ENCODE results near the gene EPAS1. TPM values are rescaled to one million over a fixed set of nuclear protein-coding genes. Genes with fewer than 3 reads are reported as not detected.

Gene EPAS1
- total and polyA plus RNA-seq, 2 experiments from 2014 or later: 1.4 to 4.8 TPM

DNA sequence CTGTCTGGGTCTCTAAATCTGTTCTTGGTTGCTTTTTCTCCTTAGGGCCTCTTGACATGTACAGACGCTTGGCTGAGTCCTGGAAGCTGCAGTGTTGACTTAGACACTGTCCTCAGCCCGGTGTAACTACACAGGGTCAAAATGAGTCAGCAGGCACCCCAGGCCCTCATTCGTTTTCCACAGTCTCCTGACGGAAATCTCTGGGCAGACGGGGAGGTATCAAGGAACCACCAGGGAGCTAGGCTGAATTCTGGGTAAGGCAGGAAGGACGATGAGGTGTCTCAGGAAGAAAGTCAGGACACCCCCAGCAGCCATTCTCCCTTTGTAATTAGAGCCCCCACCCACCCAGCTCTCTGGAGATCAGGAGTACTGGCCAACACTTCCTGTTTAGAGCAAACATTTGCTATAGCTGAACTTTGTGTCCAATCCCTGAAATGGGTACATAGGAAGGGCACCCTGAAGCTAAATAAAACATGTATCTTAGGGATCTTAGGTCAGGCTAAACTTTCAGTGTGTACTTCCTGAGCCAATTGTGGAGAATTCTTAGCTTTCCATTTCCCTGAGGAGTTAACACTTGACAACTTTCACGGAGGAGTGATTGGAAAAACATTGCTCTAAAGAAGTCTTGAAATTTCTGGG is 23.9 kb upstream of the EPAS1 start:
- TF ChIP-seq, protein P1, sequence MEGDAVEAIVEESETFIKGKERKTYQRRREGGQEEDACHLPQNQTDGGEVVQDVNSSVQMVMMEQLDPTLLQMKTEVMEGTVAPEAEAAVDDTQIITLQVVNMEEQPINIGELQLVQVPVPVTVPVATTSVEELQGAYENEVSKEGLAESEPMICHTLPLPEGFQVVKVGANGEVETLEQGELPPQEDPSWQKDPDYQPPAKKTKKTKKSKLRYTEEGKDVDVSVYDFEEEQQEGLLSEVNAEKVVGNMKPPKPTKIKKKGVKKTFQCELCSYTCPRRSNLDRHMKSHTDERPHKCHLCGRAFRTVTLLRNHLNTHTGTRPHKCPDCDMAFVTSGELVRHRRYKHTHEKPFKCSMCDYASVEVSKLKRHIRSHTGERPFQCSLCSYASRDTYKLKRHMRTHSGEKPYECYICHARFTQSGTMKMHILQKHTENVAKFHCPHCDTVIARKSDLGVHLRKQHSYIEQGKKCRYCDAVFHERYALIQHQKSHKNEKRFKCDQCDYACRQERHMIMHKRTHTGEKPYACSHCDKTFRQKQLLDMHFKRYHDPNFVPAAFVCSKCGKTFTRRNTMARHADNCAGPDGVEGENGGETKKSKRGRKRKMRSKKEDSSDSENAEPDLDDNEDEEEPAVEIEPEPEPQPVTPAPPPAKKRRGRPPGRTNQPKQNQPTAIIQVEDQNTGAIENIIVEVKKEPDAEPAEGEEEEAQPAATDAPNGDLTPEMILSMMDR (IDR thresholded peaks at IDR 0.05; ENCODE audit: low read depth, low read length): no peak
- no peak overlapping the region for H3K27ac ChIP-seq
- H3K27me3 ChIP-seq: no peaks in the 10 kb centered on the region

DNA sequence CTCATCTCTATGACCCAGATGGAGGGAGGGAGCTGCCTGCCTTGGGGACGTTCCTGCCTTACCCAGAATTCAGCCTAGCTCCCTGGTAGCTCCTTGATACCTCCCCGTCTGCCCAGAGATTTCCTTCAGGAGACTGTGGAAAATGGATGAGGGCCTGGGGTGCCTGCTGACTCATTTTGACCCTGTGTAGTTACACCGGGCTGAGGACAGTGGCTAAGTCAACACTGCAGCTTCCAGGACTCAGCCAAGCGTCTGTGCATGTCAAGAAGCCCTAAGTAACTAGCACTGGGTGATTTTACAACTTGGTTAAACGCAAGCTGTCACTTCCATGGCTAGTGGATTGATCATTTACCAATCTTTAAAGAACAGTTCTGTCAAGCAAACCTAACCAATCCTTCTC is 23.3 kb upstream of the EPAS1 start:
- Histone ChIP-seq H3K27ac (no peak overlapping the region), H3K4me1 (ENCODE audit: low read depth) (no peaks in the 10 kb centered on the region), H3K4me3 (no peak overlapping the region), H3K9me3 (ENCODE audit: low read depth) (no peaks in the 10 kb centered on the region), H3K36me3 (no peaks in the 10 kb centered on the region), H3K27me3 (no peaks in the 10 kb centered on the region)
- TF ChIP-seq, protein P1 (IDR thresholded peaks at IDR 0.05; ENCODE audit: low read depth, low read length): no peak
- no peak for DNase-seq (ENCODE audit: low read depth in 1 of 2, low spot score in 1 of 2)

More for the DNA sequence above, 23.9 kb upstream of the EPAS1 start:
- no peaks in the 10 kb centered on the region for H3K9me3 ChIP-seq (ENCODE audit: low read depth)
- H3K4me1 ChIP-seq (ENCODE audit: low read depth): no peaks in the 10 kb centered on the region
- H3K36me3 ChIP-seq: no peaks in the 10 kb centered on the region
- no peak for DNase-seq (ENCODE audit: low read depth in 1 of 2, low spot score in 1 of 2)
- H3K4me3 ChIP-seq: no peak overlapping the region

DNA sequence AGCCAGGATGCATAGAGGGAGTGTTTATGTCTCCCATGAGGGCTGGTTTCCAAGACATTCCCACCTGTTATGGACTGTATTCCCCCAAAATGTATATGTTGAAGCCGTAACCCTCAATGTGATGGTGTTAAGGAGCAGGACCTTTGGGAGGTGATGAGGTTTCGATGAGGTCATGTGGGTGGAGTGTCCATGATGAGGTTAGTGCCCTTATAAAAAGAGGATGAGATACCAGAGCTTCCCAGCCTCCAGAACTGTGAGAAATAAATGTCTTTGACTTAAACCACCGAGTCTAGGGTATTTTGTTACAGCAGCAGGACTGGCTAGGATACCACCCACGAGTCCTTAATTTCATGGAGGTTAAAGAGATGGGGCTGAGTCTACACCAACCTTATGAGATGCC is 22.6 kb upstream of the EPAS1 start:
- Histone ChIP-seq H3K4me3 (no peak overlapping the region), H3K9me3 (ENCODE audit: low read depth) (no peaks in the 10 kb centered on the region), H3K27ac (no peak overlapping the region), H3K36me3 (no peaks in the 10 kb centered on the region), H3K4me1 (ENCODE audit: low read depth) (no peaks in the 10 kb centered on the region), H3K27me3 (no peaks in the 10 kb centered on the region)
- TF ChIP-seq, protein P1 (IDR thresholded peaks at IDR 0.05; ENCODE audit: low read depth, low read length): no peak
- DNase-seq (ENCODE audit: low read depth in 1 of 2, low spot score in 1 of 2): no peak

DNA sequence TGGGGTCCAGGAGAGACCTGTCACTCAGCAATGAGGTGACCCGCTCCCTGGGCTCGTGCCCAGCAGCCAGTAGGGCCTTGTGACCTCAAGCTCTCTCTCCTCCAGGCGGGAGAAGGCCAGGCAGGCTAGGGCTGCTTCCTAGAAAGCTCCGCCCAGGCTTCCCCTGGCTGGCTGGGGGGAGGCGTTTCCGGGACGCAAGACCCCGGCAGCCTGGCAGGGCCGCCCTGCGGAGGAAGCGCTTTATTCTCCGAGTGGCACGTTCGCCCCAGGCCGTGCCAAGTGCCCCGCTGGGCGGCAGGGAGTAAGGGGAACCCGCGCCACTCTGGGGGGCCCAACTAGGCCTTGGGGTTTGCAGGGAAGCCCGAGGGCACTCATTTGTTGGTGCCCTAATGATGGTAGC is 21.2 kb upstream of the EPAS1 start:
- Histone ChIP-seq H3K36me3 (no peaks in the 10 kb centered on the region), H3K27ac (no peak overlapping the region), H3K4me3 (no peak overlapping the region), H3K27me3 (no peaks in the 10 kb centered on the region), H3K4me1 (ENCODE audit: low read depth) (no peaks in the 10 kb centered on the region), H3K9me3 (ENCODE audit: low read depth) (no peaks in the 10 kb centered on the region)
- peak; percentile 39 to 76 for DNase-seq (ENCODE audit: low read depth in 1 of 2, low spot score in 1 of 2)
- TF ChIP-seq, protein P1 (IDR thresholded peaks at IDR 0.05; ENCODE audit: low read depth, low read length): no peak

DNA sequence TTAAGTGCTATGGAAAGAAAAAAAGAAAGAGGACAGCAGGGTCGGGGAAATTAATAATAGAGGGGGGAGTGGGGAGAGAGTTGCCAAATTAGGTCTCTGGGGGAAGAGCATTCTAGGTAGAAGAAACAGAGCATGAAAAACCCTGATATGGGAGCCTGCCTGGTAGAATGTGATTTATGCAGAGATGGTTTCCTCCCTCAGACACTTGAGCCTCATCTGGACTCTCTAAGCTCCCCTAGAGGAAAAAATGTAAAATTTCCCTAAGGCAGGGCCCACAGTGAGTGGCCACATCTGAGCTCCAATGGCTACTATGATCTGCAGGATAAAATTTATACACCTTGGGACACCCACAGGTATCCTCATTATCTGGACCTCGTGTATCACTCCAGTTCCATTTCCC is 20.6 kb upstream of the EPAS1 start:
- TF ChIP-seq, protein P1 (IDR thresholded peaks at IDR 0.05; ENCODE audit: low read depth, low read length): peak; percentile 57
- Histone ChIP-seq H3K36me3 (no peaks in the 10 kb centered on the region), H3K27me3 (no peaks in the 10 kb centered on the region), H3K27ac (no peak overlapping the region), H3K9me3 (ENCODE audit: low read depth) (no peaks in the 10 kb centered on the region), H3K4me3 (no peak overlapping the region), H3K4me1 (ENCODE audit: low read depth) (no peaks in the 10 kb centered on the region)
- DNase-seq (ENCODE audit: low read depth in 1 of 2, low spot score in 1 of 2): peak in 1 of 2 donors; percentile 67

Measured in cardiac muscle cell (in vitro differentiated cells and primary cell).